Activated CD4-positive, alpha-beta T cell treated with anti-CD3 and anti-CD28 coated beads, Interleukin-2, amount 10 ng/mL, durations not matched to agents 7 days and 5 days (primary cell): ENCODE measurements around the gene RNFT2. TPM values are rescaled to one million over a fixed set of nuclear protein-coding genes. Genes with fewer than 3 reads are reported as not detected.
A peak's percentile ranks its signal among the peaks of the same experiment; 100 is the strongest.

Experiments
- CTCF ChIA-PET: fragments of 350-600 bp; sonication (Branson Sonifier 250); formaldehyde crosslinking; loops from one replicate; lab custom pipeline; 2021; ENCODE audit warnings: antibody characterized with exemption; lab: Charles Lee
- POLR2A ChIA-PET: fragments of 350-600 bp; sonication (Branson Sonifier 250); formaldehyde crosslinking; loops from one replicate; lab custom pipeline; 2021; ENCODE audit warnings: antibody characterized with exemption; lab: Charles Lee
- DNase-seq: peaks from one replicate; pipeline ENCODE4 v3.0.0-alpha.2; 2020
- H3K27ac Mint-ChIP-seq: one replicate; pipeline ENCODE4 v1.8.0; 2021; ENCODE audit warnings: mild to moderate bottlenecking, moderate library complexity, mixed read lengths
- H3K27me3 Mint-ChIP-seq: one replicate; pipeline ENCODE4 v1.8.0; 2021; ENCODE audit warnings: mixed read lengths
- H3K36me3 Mint-ChIP-seq: one replicate; pipeline ENCODE4 v1.8.0; 2021; ENCODE audit warnings: low read depth, mixed read lengths
- H3K4me1 Mint-ChIP-seq: one replicate; pipeline ENCODE4 v1.8.0; 2021; ENCODE audit warnings: mixed read lengths
- H3K4me3 Mint-ChIP-seq: one replicate; pipeline ENCODE4 v1.8.0; 2021; ENCODE audit warnings: mild to moderate bottlenecking, moderate library complexity, mixed read lengths
- H3K9me3 Mint-ChIP-seq: one replicate; pipeline ENCODE4 v1.8.0; 2021; ENCODE audit warnings: mixed read lengths
- total RNA-seq, 2 experiments: library from RNA; stranded (reverse); gene quantifications; one replicate each; pipeline ENCODE4 v1.2.3, GENCODE V29; 2021

Gene RNFT2
- total RNA-seq, 2 experiments from 2014 or later: 11.7 to 15.1 TPM

DNA sequence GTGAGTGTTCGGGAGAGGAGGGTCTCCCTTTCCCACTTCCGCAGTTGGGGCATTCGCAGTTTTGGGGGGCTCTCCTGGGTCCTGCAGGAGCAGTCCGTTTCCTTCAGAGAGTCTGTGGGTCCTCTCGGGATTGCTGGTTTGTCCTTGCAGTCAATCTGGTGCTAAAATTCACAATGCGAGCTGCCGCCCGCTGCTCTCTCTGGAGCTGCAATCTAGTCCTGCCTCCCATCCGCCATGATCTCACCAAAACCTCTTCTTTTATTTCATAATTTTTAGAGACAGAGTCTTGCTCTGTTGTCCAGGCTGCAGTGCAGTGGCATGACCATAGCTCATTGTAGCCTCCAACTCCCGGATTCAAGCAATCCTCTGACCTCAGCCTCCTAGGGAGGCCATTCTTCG, 22.5 kb downstream of the RNFT2 start:
- Mint-ChIP-seq H3K4me3 (peak overlapping the region; percentile 66), H3K9me3 (no peaks in the 10 kb centered on the region), H3K36me3 (peaks cover 18% of the 10 kb centered on the region), H3K4me1 (peaks cover 29% of the 10 kb centered on the region), H3K27ac (no peak overlapping the region), H3K27me3 (no peaks in the 10 kb centered on the region)
- CTCF ChIA-PET: interaction anchor here (1.0 to 1.2 kb wide), 3 partner anchors 9 to 20 kb away, joined by 3 read pairs; no protein-coding TSS in a partner anchor
- POLR2A ChIA-PET: no interaction called here
- no peak for DNase-seq

- ChIA-PET POLR2A (no interaction called here), CTCF (no interaction called here)
- H3K4me3 Mint-ChIP-seq: no peak overlapping the region
- H3K9me3 Mint-ChIP-seq: no peaks in the 10 kb centered on the region
- H3K4me1 Mint-ChIP-seq: peaks cover 28% of the 10 kb centered on the region
- H3K27ac Mint-ChIP-seq: no peak overlapping the region
- peaks cover 13% of the 10 kb centered on the region for H3K36me3 Mint-ChIP-seq
- no peaks in the 10 kb centered on the region for H3K27me3 Mint-ChIP-seq
- DNase-seq: no peak
Measured at GRCh38 chr12:116761499-116761898, 23.4 kb downstream of the RNFT2 start.

- Mint-ChIP-seq H3K4me3 (no peak overlapping the region), H3K4me1 (peaks cover 2% of the 10 kb centered on the region), H3K27ac (no peak overlapping the region), H3K27me3 (no peaks in the 10 kb centered on the region), H3K36me3 (peaks cover 6% of the 10 kb centered on the region), H3K9me3 (no peaks in the 10 kb centered on the region)
- ChIA-PET CTCF (no interaction called here), POLR2A (no interaction called here)
- DNase-seq: no peak
Measured at GRCh38 chr12:116765271-116765670, 27.2 kb downstream of the RNFT2 start.

DNA sequence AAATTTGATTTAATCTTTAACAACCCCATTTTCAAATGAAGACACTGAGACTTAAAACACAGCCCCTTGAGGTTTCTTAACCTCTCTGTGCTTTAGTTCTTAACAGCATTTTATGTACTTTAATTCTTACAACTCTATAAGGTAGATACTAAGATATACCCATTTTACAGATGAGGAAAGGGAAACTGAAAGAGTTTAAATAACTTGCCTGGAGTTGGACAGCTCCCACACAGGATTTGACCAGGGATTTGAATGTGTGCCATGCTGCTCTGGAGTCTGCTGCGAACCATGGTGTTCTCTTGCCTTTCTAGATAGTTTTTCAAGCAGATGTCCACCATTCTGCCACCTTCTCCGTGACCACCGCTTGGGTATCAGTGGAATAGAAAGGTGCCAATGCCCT, 28.2 kb downstream of the RNFT2 start:
- Mint-ChIP-seq H3K4me1 (no peaks in the 10 kb centered on the region), H3K9me3 (no peaks in the 10 kb centered on the region), H3K27ac (no peak overlapping the region), H3K4me3 (no peak overlapping the region), H3K27me3 (no peaks in the 10 kb centered on the region), H3K36me3 (no peaks in the 10 kb centered on the region)
- ChIA-PET CTCF (interaction anchor here (0.5 kb wide), 1 partner anchor 1292 kb away, joined by 4 read pairs; no protein-coding TSS in a partner anchor), POLR2A (no interaction called here)
- DNase-seq: no peak

- Mint-ChIP-seq H3K27ac (no peak overlapping the region), H3K4me3 (no peak overlapping the region), H3K4me1 (no peaks in the 10 kb centered on the region), H3K27me3 (no peaks in the 10 kb centered on the region), H3K9me3 (no peaks in the 10 kb centered on the region), H3K36me3 (no peaks in the 10 kb centered on the region)
- POLR2A ChIA-PET: no interaction called here
- DNase-seq: no peak
- CTCF ChIA-PET: no interaction called here
Measured at GRCh38 chr12:116766746-116767145, 28.6 kb downstream of the RNFT2 start.

DNA sequence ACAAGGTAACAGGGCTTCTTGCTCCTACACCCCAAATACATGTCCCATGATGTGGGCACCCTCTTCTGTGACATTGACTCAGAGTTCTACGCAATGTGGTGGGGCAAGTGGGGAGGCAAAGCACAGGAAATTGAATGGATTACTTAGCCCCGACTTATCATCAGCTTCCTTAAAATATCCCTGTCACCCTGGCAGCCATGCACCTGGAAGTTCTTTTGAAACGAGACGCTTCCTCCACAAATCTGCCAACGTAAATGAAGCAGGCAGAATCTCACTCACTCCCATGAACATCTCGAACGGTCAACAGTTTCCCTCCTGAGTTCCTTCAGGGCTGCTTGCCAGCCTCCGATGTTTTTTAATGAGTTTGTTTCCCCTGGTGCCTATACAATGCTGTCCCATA, 33.5 kb downstream of the RNFT2 start:
- no peak for DNase-seq
- Mint-ChIP-seq H3K36me3 (no peaks in the 10 kb centered on the region), H3K27ac (no peak overlapping the region), H3K4me1 (peaks cover 8% of the 10 kb centered on the region), H3K9me3 (no peaks in the 10 kb centered on the region), H3K27me3 (no peaks in the 10 kb centered on the region), H3K4me3 (no peak overlapping the region)
- ChIA-PET POLR2A (no interaction called here), CTCF (no interaction called here)

- Mint-ChIP-seq H3K4me3 (no peak overlapping the region), H3K4me1 (peaks cover 8% of the 10 kb centered on the region), H3K9me3 (no peaks in the 10 kb centered on the region), H3K27ac (no peak overlapping the region), H3K27me3 (no peaks in the 10 kb centered on the region), H3K36me3 (no peaks in the 10 kb centered on the region)
- ChIA-PET CTCF (no interaction called here), POLR2A (no interaction called here)
- DNase-seq: no peak
Measured at GRCh38 chr12:116773276-116773731, 35.2 kb downstream of the RNFT2 start.

DNA sequence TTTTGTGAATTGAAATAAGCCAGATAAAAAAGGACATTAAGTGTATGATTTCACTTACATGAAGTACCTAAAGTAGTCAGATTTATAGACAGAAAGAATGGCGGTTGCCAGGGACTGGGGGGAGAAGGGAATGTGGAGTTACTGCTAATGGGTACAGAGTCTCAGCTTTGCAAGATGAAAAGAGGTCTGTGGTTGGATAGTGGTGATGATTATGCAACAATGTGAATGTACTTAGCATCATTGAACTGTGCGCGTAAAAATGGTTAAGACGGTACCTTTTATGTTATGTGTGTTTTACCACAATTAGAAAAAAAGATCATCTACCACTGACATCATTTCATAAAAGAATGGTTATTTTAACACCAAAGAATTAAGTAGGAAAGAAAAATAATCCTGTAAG, 35.9 kb downstream of the RNFT2 start:
- H3K27me3 Mint-ChIP-seq: no peaks in the 10 kb centered on the region
- no peak overlapping the region for H3K4me3 Mint-ChIP-seq
- no peak overlapping the region for H3K27ac Mint-ChIP-seq

GRCh38 chr12:116777245-116777644, 39.1 kb downstream of the RNFT2 start:
- Mint-ChIP-seq H3K9me3 (no peaks in the 10 kb centered on the region), H3K27me3 (no peaks in the 10 kb centered on the region), H3K4me3 (no peak overlapping the region), H3K27ac (no peak overlapping the region), H3K4me1 (peaks cover 8% of the 10 kb centered on the region), H3K36me3 (peaks cover 2% of the 10 kb centered on the region)
- CTCF ChIA-PET: interaction anchor here (0.5 kb wide), 1 partner anchor 9 kb away, joined by 3 read pairs; no protein-coding TSS in a partner anchor
- POLR2A ChIA-PET: no interaction called here
- no peak for DNase-seq

More for the DNA sequence above, 35.9 kb downstream of the RNFT2 start:
- Mint-ChIP-seq H3K4me1 (peaks cover 8% of the 10 kb centered on the region), H3K9me3 (no peaks in the 10 kb centered on the region), H3K36me3 (no peaks in the 10 kb centered on the region)
- DNase-seq: no peak
- ChIA-PET POLR2A (no interaction called here), CTCF (no interaction called here)

GRCh38 chr12:116779597-116779996, 41.5 kb downstream of the RNFT2 start:
- H3K27ac Mint-ChIP-seq: no peak overlapping the region
- no peak overlapping the region for H3K4me3 Mint-ChIP-seq
- DNase-seq: no peak
- peaks cover 2% of the 10 kb centered on the region for H3K36me3 Mint-ChIP-seq
- POLR2A ChIA-PET: no interaction called here
- no peaks in the 10 kb centered on the region for H3K27me3 Mint-ChIP-seq
- CTCF ChIA-PET: interaction anchor here (0.5 to 0.6 kb wide), 2 partner anchors 58 to 107 kb away, joined by 3 read pairs; no protein-coding TSS in a partner anchor
- H3K9me3 Mint-ChIP-seq: no peaks in the 10 kb centered on the region
- H3K4me1 Mint-ChIP-seq: no peaks in the 10 kb centered on the region

GRCh38 chr12:116780942-116781341, 42.8 kb downstream of the RNFT2 start:
- Mint-ChIP-seq H3K36me3 (peaks cover 4% of the 10 kb centered on the region), H3K4me3 (no peak overlapping the region), H3K9me3 (no peaks in the 10 kb centered on the region), H3K4me1 (no peaks in the 10 kb centered on the region), H3K27ac (no peak overlapping the region), H3K27me3 (no peaks in the 10 kb centered on the region)
- ChIA-PET POLR2A (no interaction called here), CTCF (interaction anchor here (0.9 kb wide), 1 partner anchor 21 kb away, joined by 3 read pairs; no protein-coding TSS in a partner anchor)
- DNase-seq: no peak

DNA sequence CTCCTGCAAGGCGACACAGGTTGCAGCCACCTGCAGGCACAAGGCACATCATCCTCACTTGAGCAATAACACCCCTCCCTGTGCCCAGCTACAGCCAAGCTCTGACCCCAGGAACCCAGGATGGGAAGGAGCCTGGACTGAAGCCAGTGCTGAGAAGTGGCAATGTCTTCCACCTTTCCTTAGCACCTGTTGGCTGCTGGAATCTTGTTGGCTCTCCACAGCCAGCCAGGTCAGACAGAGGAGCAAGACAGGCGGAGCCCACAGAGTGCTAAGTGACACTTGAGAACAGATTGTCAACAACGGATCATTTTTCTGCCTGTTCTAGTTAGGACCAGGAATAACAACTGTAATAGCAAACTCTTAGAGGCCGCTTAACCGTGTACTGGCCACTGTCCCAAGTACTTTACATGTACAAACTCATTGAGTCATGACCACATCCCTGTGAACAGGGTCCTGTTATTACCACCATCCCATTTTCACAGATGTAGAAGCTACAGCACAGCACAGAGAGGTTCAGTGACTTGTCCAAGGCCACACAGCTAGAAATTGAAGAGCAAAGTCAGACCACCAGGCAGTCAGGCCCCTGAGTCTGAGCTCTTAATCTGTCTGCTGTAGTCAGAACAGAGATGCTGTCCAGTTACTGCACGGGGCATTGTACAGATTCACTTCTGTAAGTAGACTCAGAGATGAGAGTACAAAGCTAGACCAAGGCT, 45.6 kb downstream of the RNFT2 start:
- POLR2A ChIA-PET: no interaction called here
- CTCF ChIA-PET: interaction anchor here (0.6 to 1.3 kb wide), 3 partner anchors 21 to 164 kb away, joined by 3 to 4 read pairs (median 3); no protein-coding TSS in a partner anchor
- Mint-ChIP-seq H3K9me3 (no peaks in the 10 kb centered on the region), H3K4me3 (no peak overlapping the region), H3K27me3 (no peaks in the 10 kb centered on the region), H3K27ac (no peak overlapping the region), H3K4me1 (no peaks in the 10 kb centered on the region), H3K36me3 (peaks cover 4% of the 10 kb centered on the region)
- DNase-seq: no peak

- Mint-ChIP-seq H3K4me3 (no peak overlapping the region), H3K4me1 (no peaks in the 10 kb centered on the region), H3K9me3 (no peaks in the 10 kb centered on the region), H3K27ac (no peak overlapping the region), H3K36me3 (peaks cover 4% of the 10 kb centered on the region), H3K27me3 (no peaks in the 10 kb centered on the region)
- ChIA-PET CTCF (interaction anchor here (0.6 to 1.3 kb wide), 3 partner anchors 21 to 165 kb away, joined by 3 to 4 read pairs (median 3); no protein-coding TSS in a partner anchor), POLR2A (no interaction called here)
- DNase-seq: no peak
Measured at GRCh38 chr12:116784238-116784612, 46.1 kb downstream of the RNFT2 start.
